ENCODE results near the gene SLC22A2.

Gene SLC22A2

DNA sequence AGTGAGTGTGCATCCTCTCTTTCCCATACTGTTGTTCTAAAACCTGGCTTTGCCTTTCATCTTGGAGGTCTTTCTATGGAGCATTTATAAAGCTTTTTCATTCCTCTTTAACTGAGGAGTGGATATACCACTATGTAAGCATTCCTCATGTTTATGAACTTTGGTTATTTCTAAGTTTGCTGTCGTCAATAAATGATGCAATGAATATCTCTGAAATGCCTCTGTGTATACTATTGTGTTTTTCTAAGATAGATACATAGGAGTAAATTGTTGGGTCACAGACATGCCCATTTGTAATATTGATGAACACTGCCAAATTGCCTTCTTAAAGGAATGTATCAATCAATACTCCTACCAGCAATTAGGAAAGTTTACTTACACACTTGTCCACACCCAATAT, 53.9 kb downstream of the SLC22A2 start:
- ChIA-PET CTCF (no interaction called here), POLR2A (ENCODE audit: low non-redundant PET) (no interaction called here)
- DNase-seq (ENCODE audit: low spot score): no peak

GRCh38 chr6:160203953-160204352, 54.7 kb downstream of the SLC22A2 start:
- no peak overlapping the region for H3K27ac ChIP-seq
- DNase-seq (ENCODE audit: low spot score): no peak
- ChIA-PET CTCF (interaction anchor here (0.7 kb wide), 1 partner anchor 66 kb away, joined by 3 read pairs; no protein-coding TSS in a partner anchor), POLR2A (ENCODE audit: low non-redundant PET) (no interaction called here)
- TF ChIP-seq CTCF (conservative IDR thresholded peaks at IDR 0.05; ENCODE audit: low read depth): no peak

More for the DNA sequence above, 53.9 kb downstream of the SLC22A2 start:
- H3K27ac ChIP-seq: no peak overlapping the region
- TF ChIP-seq CTCF (conservative IDR thresholded peaks at IDR 0.05; ENCODE audit: low read depth): no peak

- CTCF ChIA-PET: interaction anchor here (0.7 kb wide), 1 partner anchor 66 kb away, joined by 3 read pairs; no protein-coding TSS in a partner anchor
- TF ChIP-seq CTCF (conservative IDR thresholded peaks at IDR 0.05; ENCODE audit: low read depth): no peak
- POLR2A ChIA-PET (ENCODE audit: low non-redundant PET): no interaction called here
- no peak overlapping the region for H3K27ac ChIP-seq
- DNase-seq (ENCODE audit: low spot score): no peak
These were observed 55.1 kb downstream of the SLC22A2 start for GRCh38 chr6:160203522-160203921.

DNA sequence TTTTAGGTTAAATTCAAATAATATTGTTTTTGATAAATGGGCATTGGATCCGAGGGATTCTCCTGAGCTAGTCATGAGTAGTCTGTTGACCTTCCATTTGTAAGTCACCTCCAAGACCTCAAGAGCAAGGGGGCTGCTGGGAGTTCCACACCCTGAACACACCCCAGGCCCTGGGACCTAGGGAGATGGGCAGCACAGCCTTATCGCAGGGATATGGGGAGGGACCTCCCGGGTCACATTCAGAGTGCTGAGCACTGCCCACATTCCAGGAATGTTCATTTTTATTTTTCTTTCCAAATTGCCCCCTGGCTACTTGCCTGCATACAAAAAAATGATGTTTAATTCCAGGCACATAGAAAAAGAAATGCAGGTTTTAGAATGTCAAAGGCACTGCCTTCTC, 55.5 kb downstream of the SLC22A2 start:
- ChIA-PET CTCF (no interaction called here), POLR2A (ENCODE audit: low non-redundant PET) (no interaction called here)
- no peak for TF ChIP-seq CTCF (conservative IDR thresholded peaks at IDR 0.05; ENCODE audit: low read depth)
- H3K27ac ChIP-seq: no peak overlapping the region
- no peak for DNase-seq (ENCODE audit: low spot score)

GRCh38 chr6:160202411-160202810, 56.2 kb downstream of the SLC22A2 start:
- no peak for TF ChIP-seq CTCF (conservative IDR thresholded peaks at IDR 0.05; ENCODE audit: low read depth)
- no peak overlapping the region for H3K27ac ChIP-seq
- ChIA-PET POLR2A (ENCODE audit: low non-redundant PET) (no interaction called here), CTCF (no interaction called here)
- no peak for DNase-seq (ENCODE audit: low spot score)

DNA sequence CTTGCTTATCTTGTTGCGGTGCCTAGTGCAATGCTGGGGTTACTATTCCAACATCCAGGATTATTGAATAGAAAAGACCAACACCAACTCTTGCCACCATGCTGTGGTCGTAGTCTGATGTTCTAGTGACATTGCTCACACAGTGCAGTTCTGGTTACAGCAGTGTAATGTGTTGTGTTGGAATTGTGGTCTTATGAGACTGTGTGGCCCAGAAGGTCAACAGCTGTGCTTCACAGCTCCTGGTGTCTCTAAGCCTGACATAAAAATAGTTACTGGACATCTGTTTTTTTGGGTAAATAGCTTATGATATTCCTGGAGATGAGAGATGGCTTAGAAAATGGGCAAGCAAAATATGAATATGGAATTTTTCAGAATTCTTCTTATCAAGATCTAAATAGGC, 57.6 kb downstream of the SLC22A2 start:
- DNase-seq (ENCODE audit: low spot score): no peak
- POLR2A ChIA-PET (ENCODE audit: low non-redundant PET): no interaction called here
- H3K27ac ChIP-seq: no peak overlapping the region
- CTCF ChIA-PET: no interaction called here
- TF ChIP-seq CTCF (conservative IDR thresholded peaks at IDR 0.05; ENCODE audit: low read depth): no peak
